K562 treated with DMSO at 1 percent for 24 hours (cell line): Measurements from ENCODE around the gene GOLGA5. TPM values are rescaled to one million over a fixed set of nuclear protein-coding genes. Genes with fewer than 3 reads are reported as not detected.

Experiments
- total RNA-seq: library from RNA; unstranded; fragments of 300-600 nt; gene quantifications from 2 replicates; pipeline ENCODE4 v1.2.3, GENCODE V29; 2022; ENCODE audit warnings: low read depth; ENCODE audit not compliant: insufficient read depth

The GOLGA5 gene
- total RNA-seq: 9.7 and 12.9 TPM in 2 replicates

DNA sequence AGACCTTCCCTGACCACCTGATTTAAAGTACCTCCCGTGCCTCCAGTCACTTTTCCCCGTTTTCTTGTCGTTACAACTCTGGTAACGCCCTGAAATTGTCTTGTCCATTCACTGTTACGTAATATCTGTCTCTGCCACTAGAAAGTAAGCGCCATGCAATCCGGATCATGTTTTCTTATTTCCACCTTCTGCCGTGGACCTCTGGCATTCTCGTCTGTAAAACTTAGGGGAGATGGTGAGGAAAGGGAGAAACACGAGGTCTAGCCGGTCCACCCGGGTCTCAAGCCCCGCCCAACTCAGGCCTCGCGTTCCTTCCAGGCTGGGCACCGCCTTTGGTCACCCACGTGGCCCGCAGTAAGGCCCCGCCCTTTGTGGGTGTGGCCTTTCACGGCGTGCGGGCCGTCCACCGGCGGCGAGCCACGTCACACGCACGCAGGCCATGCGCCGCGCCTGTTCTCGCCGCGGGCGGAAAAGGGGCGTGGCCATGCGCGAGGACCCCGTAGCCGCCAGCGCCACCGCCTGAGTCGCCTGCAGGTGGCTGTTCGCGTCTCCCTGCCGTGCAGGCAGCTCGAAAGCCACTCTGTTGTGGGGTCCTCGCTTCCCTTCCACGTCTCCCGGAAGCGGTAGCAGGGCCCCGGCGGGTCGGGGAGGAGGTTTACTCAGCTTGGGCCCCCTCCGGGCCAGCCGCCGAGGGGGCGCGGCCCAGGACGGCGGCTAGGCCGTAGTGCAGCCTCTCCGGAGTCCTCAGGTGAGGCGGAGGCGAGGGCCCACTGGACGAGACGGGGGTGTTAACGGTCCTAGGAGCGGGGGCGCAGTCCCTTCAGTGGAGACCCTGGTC is at the start of gene GOLGA5:
GOLGA5 (plus strand) TSS at position 597 of the 838 bp plus-strand sequence. CDS start 3,133 bp downstream, outside the sequence.

GRCh38 chr14:92748259-92749016 is 45.7 kb upstream of the GOLGA5 start, which contains the start of gene LGMN:
LGMN (minus strand) TSS chr14:92748627; CDS start chr14:92732786, 15,841 bp downstream.

Other genes starting within 250 kb of the GOLGA5 start
- 13.5 and 16.6 TPM in 2 replicates for gene LGMN, start 45.7 kb upstream of the GOLGA5 start, total RNA-seq
- 0.23 TPM in 1 of 2 replicates, not detected in the other for gene CHGA, start 128.8 kb downstream of the GOLGA5 start, total RNA-seq